ENCODE data around the gene BACE2.

DNA sequence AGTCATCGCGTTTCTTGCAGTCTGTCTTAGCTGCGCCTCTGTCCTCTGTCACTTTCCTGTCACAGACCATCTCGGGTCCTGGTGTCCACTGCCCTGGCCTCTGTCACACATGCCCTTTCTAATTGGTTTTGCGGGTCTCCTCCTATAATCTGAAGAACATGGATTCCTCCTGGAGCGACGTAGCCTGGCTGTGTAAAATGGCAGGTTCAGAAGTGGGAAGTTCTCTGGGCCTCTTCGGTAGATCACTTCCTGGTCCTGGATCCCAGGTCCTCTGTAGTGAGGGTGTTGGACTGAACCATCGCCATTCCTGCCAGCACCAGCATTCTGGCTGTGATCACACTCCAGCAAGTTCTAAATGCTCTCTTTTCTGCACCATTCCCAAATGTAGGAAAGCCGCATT lies 149.5 kb downstream of the BACE2 start:
- TF ChIP-seq, protein P1, sequence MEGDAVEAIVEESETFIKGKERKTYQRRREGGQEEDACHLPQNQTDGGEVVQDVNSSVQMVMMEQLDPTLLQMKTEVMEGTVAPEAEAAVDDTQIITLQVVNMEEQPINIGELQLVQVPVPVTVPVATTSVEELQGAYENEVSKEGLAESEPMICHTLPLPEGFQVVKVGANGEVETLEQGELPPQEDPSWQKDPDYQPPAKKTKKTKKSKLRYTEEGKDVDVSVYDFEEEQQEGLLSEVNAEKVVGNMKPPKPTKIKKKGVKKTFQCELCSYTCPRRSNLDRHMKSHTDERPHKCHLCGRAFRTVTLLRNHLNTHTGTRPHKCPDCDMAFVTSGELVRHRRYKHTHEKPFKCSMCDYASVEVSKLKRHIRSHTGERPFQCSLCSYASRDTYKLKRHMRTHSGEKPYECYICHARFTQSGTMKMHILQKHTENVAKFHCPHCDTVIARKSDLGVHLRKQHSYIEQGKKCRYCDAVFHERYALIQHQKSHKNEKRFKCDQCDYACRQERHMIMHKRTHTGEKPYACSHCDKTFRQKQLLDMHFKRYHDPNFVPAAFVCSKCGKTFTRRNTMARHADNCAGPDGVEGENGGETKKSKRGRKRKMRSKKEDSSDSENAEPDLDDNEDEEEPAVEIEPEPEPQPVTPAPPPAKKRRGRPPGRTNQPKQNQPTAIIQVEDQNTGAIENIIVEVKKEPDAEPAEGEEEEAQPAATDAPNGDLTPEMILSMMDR (conservative IDR thresholded peaks at IDR 0.05), result no peak
- no peak for TF ChIP-seq ZFX (IDR thresholded peaks at IDR 0.05)
